GM13976 (cell line): ENCODE data around the gene OR2W1.

Experiments
- DNase-seq: peaks from one replicate; pipeline ENCODE4 v3.0.0; 2012; ENCODE audit warnings: low spot score
- in situ Hi-C: fragments of 300-500 bp; cut with MboI; formaldehyde crosslinking; loops from one replicate; pipeline ENCODE4 v1.12.0; 2022; ENCODE audit warnings: low sequenced_read_pairs, mixed read lengths, inconsistent platforms; ENCODE audit not compliant: unreplicated experiment
- TF ChIP-seq, protein P1 (sequence below): IDR thresholded peaks from 2 replicates; pipeline ENCODE4 v1.5.1; 2012; ENCODE audit warnings: borderline replicate concordance, mild to moderate bottlenecking; ENCODE audit not compliant: insufficient read depth; ENCODE audit errors: extremely low read depth, missing control alignments, control extremely low read depth

OR2W1 gene

DNA sequence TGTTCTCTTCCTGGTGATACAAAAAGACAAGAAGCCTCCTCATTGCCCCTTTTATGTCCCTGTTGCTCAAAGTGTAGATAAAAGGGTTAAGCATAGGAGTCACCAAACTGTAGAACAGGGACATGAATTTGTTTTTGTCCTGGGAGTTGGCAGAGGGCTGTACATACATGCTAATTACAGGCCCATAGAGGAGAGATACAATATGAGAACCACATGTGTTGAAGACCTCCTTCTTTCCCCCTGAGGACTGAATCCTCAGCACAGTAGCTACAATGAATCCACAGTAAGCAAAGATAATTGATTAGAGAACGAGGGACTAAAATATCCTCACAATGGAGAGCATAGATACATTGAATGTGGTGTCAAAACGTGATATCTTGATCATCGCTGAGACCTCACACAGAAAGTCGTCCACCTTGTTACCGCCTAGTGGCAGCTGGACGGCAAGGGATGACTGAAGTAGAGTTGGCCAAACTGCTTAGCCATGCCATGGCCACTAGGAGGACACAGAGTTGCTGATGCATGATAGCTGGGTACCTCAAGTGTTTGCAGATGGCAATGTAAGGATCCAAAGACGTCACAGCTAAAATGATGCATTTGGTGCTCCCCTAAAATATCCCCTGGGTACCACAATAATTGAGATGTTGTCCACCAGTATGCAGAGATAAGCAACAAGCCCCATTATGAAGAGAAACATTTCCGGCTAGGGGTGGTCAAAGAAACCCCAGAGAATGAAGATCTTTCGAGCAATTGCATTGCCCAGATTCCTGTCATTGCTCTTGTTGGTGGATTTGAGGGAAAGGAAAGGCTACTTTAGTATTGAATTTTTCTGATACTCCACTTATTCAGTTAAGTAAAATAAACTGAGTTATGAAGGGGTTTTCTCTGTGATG lies 27.1 kb upstream of the OR2W1 start:
- DNase-seq: peak; percentile 26
- TF ChIP-seq, protein P1, sequence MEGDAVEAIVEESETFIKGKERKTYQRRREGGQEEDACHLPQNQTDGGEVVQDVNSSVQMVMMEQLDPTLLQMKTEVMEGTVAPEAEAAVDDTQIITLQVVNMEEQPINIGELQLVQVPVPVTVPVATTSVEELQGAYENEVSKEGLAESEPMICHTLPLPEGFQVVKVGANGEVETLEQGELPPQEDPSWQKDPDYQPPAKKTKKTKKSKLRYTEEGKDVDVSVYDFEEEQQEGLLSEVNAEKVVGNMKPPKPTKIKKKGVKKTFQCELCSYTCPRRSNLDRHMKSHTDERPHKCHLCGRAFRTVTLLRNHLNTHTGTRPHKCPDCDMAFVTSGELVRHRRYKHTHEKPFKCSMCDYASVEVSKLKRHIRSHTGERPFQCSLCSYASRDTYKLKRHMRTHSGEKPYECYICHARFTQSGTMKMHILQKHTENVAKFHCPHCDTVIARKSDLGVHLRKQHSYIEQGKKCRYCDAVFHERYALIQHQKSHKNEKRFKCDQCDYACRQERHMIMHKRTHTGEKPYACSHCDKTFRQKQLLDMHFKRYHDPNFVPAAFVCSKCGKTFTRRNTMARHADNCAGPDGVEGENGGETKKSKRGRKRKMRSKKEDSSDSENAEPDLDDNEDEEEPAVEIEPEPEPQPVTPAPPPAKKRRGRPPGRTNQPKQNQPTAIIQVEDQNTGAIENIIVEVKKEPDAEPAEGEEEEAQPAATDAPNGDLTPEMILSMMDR: peak; percentile 30
- in situ Hi-C loops: no loop called here

DNA sequence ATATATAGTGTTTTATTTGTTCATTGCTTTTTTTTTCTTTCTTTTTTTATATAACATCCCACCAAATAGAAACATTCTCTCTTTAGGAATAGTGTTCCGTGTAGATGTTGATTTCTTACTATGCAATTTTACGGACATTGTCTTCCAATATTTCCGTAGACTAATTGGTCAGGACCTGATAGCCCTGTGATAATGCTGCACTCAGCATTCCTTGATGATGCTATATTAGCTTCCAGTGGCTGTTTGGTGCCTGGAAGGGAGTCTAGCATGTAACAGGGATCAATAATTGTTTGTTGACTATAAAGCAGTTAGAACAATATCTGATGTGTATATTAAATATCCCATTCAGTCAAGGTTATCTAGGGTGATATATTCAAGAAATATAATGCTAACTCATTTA lies 6.7 kb upstream of the OR2W1 start:
- DNase-seq: no peak
- TF ChIP-seq, protein P1: no peak
- in situ Hi-C loops: no loop called here

DNA sequence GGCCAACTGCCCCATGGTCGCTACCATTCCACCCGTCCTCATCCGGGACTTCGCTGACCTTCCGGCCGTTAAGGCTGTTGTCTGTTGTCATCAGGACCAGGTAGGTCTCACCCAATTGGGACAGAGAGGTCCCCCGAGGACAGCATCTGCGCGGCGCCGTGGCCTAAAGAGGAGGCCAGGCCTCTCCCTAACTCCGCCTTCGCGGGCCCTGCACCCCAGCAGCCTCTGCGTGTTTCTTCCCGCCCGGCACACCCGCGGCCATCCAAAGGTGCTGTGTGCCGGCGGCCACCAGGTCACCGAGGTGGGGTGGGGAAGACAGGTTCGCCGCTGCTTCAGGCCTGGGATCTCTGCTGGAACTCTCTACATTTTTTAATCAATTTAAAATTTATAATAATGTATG lies 9.0 kb downstream of the OR2W1 start:
- in situ Hi-C loops: no loop called here
- DNase-seq: no peak
- TF ChIP-seq, protein P1: no peak

DNA sequence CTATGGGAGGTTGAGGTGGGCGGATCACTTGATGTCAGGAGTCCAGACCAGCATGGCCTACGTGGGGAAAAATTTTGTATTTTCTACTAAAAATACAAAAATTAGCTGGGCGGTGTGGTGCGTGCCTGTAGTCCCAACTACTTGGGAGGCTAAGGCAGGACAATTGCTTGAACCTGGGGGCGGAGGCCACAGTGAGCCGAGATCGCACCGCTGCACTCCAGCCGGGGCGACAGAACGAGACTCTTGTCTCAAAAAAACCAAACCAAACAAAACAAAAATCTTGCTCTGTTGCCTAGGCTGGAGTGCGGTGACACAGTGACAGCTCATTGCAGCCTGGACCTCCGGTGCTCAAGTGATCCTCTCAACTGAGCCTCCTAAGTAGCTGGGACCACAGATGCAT lies 16.2 kb downstream of the OR2W1 start:
- in situ Hi-C loops: no loop called here
- TF ChIP-seq, protein P1: no peak
- DNase-seq: no peak

DNA sequence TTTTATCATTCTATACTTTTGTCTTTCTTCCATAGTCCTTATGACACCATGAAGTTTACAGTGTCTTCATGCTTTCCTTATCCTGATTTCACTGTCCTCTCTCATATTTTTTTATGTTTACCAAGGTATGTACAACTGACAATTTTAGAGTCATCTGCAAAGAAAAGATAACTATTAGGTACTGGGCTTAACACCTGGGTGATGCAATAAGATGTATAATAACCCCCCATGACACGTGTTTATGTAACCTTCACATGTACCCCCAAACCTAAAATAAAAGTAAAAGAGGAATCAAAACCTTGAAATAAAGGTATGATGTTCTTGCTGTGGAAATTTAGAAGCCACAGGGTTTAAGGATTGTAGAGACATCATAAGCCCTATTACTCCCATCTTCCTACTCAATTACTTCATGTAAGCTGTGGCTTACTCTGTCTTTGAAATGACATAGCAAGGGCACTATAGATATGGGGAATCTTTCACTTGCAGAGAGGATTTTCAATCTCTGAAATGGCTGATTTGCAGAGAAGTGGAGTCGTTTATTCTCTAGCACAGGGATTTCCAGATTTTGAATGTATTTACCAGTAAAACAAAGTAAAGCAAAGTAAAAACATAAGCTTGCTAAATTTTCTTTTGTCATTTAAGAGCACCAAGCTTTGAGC lies 18.9 kb downstream of the OR2W1 start:
- no peak for DNase-seq
- in situ Hi-C loops: no loop called here
- TF ChIP-seq, protein P1: no peak

DNA sequence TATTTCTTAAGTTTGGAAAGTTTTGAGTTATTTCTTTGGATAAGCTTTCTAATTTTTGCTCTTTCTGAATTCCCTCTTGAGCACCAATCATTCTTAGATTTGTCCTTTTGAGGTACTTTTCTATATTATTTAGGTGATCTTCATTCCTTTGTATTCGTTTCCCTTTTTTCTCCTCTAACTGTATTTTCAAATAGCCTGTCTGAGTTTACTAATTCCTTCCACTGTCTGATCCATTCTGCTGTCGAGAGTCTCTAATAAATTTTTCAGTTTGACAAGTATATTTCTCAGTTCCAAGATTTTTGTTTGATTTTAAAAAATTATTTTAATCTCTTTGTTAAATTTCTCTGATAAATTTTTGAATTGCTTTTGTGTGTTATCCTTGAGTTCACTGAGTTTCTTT lies 23.5 kb downstream of the OR2W1 start:
- TF ChIP-seq, protein P1: no peak
- in situ Hi-C loops: no loop called here
- no peak for DNase-seq
